ENCODE measurements around the gene EFEMP1.

DNA sequence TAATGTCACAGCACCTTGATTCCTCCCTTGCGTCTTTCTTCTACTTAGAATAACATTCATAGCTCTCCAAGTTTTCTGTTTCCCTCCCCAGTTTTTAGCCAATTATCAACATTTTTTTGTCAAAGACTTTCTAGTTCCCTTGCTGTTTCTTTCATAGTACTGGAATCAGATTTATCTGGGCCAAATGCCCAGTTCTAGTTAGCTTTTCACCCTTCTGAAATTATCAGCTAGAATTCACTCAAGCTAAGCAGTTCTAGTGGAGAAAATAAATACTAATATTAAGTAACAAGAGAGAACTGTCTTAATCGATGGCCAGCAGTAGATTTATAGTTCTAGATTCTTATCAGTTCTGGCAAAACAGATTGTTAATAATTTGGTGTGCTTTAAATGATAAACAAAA, 36.2 kb downstream of the EFEMP1 start:
- TF ChIP-seq, protein P1, sequence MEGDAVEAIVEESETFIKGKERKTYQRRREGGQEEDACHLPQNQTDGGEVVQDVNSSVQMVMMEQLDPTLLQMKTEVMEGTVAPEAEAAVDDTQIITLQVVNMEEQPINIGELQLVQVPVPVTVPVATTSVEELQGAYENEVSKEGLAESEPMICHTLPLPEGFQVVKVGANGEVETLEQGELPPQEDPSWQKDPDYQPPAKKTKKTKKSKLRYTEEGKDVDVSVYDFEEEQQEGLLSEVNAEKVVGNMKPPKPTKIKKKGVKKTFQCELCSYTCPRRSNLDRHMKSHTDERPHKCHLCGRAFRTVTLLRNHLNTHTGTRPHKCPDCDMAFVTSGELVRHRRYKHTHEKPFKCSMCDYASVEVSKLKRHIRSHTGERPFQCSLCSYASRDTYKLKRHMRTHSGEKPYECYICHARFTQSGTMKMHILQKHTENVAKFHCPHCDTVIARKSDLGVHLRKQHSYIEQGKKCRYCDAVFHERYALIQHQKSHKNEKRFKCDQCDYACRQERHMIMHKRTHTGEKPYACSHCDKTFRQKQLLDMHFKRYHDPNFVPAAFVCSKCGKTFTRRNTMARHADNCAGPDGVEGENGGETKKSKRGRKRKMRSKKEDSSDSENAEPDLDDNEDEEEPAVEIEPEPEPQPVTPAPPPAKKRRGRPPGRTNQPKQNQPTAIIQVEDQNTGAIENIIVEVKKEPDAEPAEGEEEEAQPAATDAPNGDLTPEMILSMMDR (conservative IDR thresholded peaks at IDR 0.05; ENCODE audit: low read length), result no peak
- TF ChIP-seq EZH2phosphoT487 (IDR thresholded peaks at IDR 0.05; ENCODE audit: borderline replicate concordance, low read depth, low read length), result no peak
